SU-DHL-6 (cell line): ENCODE results near the gene MRPL51.

ENCODE experiments used
- H2AFZ ChIP-seq: fragments of 200-600 bp; sonication (generic); 2 replicates; pipeline ENCODE4 v1.6.1; 2014; ENCODE audit warnings: low read depth, mild to moderate bottlenecking, moderate library complexity, mixed read lengths, antibody characterized with exemption, low read length; ENCODE audit not compliant: severe bottlenecking
- H3F3A ChIP-seq: fragments of 200-600 bp; shearing (Covaris generic); 2 replicates; pipeline ENCODE4 v1.6.0; 2016; ENCODE audit warnings: antibody characterized with exemption, mild to moderate bottlenecking; ENCODE audit not compliant: insufficient read depth
- H3K27ac ChIP-seq: fragments of 200-600 bp; sonication (generic); 2 replicates; pipeline ENCODE4 v1.5.1; 2016; ENCODE audit warnings: low read depth, mild to moderate bottlenecking, low read length, moderate library complexity, mixed read lengths
- H3K27me3 ChIP-seq: fragments of 200-600 bp; sonication (generic), shearing (Covaris generic); 2 replicates; pipeline ENCODE4 v1.6.0; 2014; ENCODE audit warnings: mild to moderate bottlenecking, low read length
- H3K36me3 ChIP-seq: fragments of 200-600 bp; sonication (generic); 2 replicates; pipeline ENCODE4 v1.6.1; 2014; ENCODE audit warnings: mild to moderate bottlenecking, low read length, mixed read lengths
- H3K4me2 ChIP-seq: fragments of 300-600, 200-600 bp; shearing (Covaris generic), sonication (generic); 2 replicates; pipeline ENCODE4 v1.6.0; 2014; ENCODE audit warnings: low read length, low read depth, mild to moderate bottlenecking; ENCODE audit not compliant: poor library complexity, severe bottlenecking
- H3K4me3 ChIP-seq: fragments of 200-600 bp; sonication (generic); 2 replicates; pipeline ENCODE4 v1.5.1; 2014; ENCODE audit warnings: antibody characterized with exemption, low read length, mild to moderate bottlenecking, mixed read lengths; ENCODE audit not compliant: insufficient read depth, poor library complexity, severe bottlenecking
- H3K79me2 ChIP-seq: fragments of 200-600 bp; sonication (generic); 2 replicates; pipeline ENCODE4 v1.6.1; 2014; ENCODE audit warnings: mild to moderate bottlenecking, low read length, moderate library complexity; ENCODE audit not compliant: insufficient read depth
- H3K9ac ChIP-seq: fragments of 200-600 bp; sonication (generic); 2 replicates; pipeline ENCODE4 v1.7.0; 2014; ENCODE audit warnings: mild to moderate bottlenecking, low read length
- H3K9me2 ChIP-seq: fragments of 200-600 bp; sonication (generic); replicated peaks from 2 replicates; pipeline ENCODE4 v1.6.1; 2014; ENCODE audit warnings: low read length; ENCODE audit not compliant: insufficient read depth
- H3K9me3 ChIP-seq: fragments of 200-600 bp; sonication (generic); 2 replicates; pipeline ENCODE4 v1.6.1; 2014; ENCODE audit warnings: low read length, mixed read lengths; ENCODE audit not compliant: insufficient read depth
- H4K20me1 ChIP-seq: fragments of 200-600 bp; sonication (generic); 2 replicates; pipeline ENCODE4 v1.6.1; 2014; ENCODE audit warnings: low read depth, mild to moderate bottlenecking, antibody characterized with exemption, low read length, moderate library complexity, mixed read lengths
- CTCF ChIP-seq: fragments of 200-600 bp; sonication (generic); IDR thresholded peaks from one replicate; pipeline ENCODE4 v1.5.1; 2017; ENCODE audit warnings: antibody characterized with exemption, mild to moderate bottlenecking, low read length, moderate library complexity; ENCODE audit not compliant: insufficient read depth, poor library complexity, severe bottlenecking
- EZH2phosphoT487 ChIP-seq: fragments of 200-600 bp; sonication (generic), shearing (Covaris generic); conservative IDR thresholded peaks from 2 replicates; pipeline ENCODE4 v1.6.1; 2018; ENCODE audit warnings: mild to moderate bottlenecking, antibody characterized with exemption, low read length, moderate library complexity, mixed read lengths

Gene MRPL51

DNA sequence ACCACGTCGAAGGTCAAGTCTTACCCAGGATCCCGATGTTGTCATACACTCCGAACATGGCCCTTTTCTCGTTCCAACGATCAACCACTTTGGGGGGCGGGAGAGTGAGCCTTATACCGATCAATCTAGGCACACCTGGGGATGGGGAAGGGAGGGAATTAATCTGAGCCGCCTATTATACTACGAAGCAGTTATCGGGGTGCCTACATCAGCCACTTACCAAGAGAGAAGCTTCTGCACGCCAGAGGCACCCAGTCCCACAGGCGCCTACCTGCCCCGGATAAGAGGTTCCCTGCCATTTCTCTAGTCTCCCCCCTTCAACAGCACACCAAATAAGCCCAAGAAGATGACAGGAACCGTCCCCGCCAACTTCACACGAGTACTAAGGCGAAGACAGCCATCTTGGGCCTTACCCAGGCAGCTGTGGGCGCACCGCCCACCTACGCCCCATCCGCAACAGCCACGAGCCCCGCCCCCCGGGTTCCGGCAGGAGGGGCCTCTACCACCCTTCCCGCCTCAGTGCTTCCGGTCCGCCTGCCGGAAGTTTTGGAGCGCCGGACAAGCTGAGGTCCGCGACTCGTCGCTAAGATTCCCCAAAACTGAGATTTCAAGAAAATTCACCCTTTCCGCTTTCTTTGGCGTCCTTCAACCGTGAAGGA lies at the start of gene MRPL51:
Gene MRPL51 (minus strand): TSS at position 425 of the 659 bp plus-strand sequence. CDS start 126 bp downstream, at position 299.
- H3K27me3 ChIP-seq, result no peaks in the 10 kb centered on the region
- peaks cover 11% of the 10 kb centered on the region for H3K36me3 ChIP-seq
- peak within 1 kb of the TSS; percentile 93 for H3K27ac ChIP-seq
- no peaks in the 10 kb centered on the region for H3K9me3 ChIP-seq
- H3K4me3 ChIP-seq, result peak within 1 kb of the TSS; percentile 80
- no peaks in the 10 kb centered on the region for H3K9me2 ChIP-seq
- peaks cover 16% of the 10 kb centered on the region for H3F3A ChIP-seq
- peak within 1 kb of the TSS; percentile 91 for H3K9ac ChIP-seq
- peak within 1 kb of the TSS; percentile 96 for H3K4me2 ChIP-seq
- peaks cover 46% of the 10 kb centered on the region for H3K79me2 ChIP-seq
- TF ChIP-seq CTCF, result no peak
- no peak for TF ChIP-seq EZH2phosphoT487
- peak within 1 kb of the TSS; percentile 49 for H2AFZ ChIP-seq
- H4K20me1 ChIP-seq, result no peaks in the 10 kb centered on the region

- H2AFZ ChIP-seq, result no peak overlapping the region
- no peak overlapping the region for H3K9ac ChIP-seq
- no peaks in the 10 kb centered on the region for H4K20me1 ChIP-seq
- H3F3A ChIP-seq, result peaks cover 35% of the 10 kb centered on the region
- H3K79me2 ChIP-seq, result no peaks in the 10 kb centered on the region
- no peak overlapping the region for H3K4me2 ChIP-seq
- no peaks in the 10 kb centered on the region for H3K9me3 ChIP-seq
- H3K36me3 ChIP-seq, result peaks cover 10% of the 10 kb centered on the region
- H3K27ac ChIP-seq, result no peak overlapping the region
- no peaks in the 10 kb centered on the region for H3K27me3 ChIP-seq
- H3K9me2 ChIP-seq, result no peaks in the 10 kb centered on the region
- H3K4me3 ChIP-seq, result no peak overlapping the region
- TF ChIP-seq CTCF (no peak), EZH2phosphoT487 (no peak)
Measured at GRCh38 chr12:6542209-6543009, 49.3 kb upstream of the MRPL51 start.

- Histone ChIP-seq H3K79me2 (peaks cover 1% of the 10 kb centered on the region; the same call in 1 of the 2 replicates), H3K9me2 (no peaks in the 10 kb centered on the region), H3K9me3 (no peaks in the 10 kb centered on the region), H3K36me3 (peaks cover 7% of the 10 kb centered on the region; the same call in 1 of the 2 replicates), H3F3A (peaks cover 43% of the 10 kb centered on the region), H2AFZ (no peak overlapping the region), H3K27me3 (no peaks in the 10 kb centered on the region), H3K9ac (no peak overlapping the region), H3K4me3 (no peak overlapping the region), H3K4me2 (no peak overlapping the region), H3K27ac (no peak overlapping the region), H4K20me1 (no peaks in the 10 kb centered on the region)
- TF ChIP-seq CTCF (no peak), EZH2phosphoT487 (no peak)
Measured at GRCh38 chr12:6541371-6542165, 48.5 kb upstream of the MRPL51 start.
